Measurements from ENCODE around the gene YIPF3. TPM values are rescaled to one million over a fixed set of nuclear protein-coding genes. Genes with fewer than 3 reads are reported as not detected.
"Not testable (repeated sequence)": the region's sequence is repeated elsewhere in the genome, so short reads cannot be mapped to it uniquely, and the experiment has no call there.

Gene YIPF3
- total and polyA plus RNA-seq, 2 donors (not counting 1 experiment from before 2014, with no cell fraction given) = 64.3 to 92.6 TPM

- intact Hi-C loops (cut with micrococcal nuclease) = no loop called here
- ChIA-PET CTCF (no interaction called here), POLR2A (interaction anchor here (0.7 kb wide), 1 partner anchor 175 kb away, joined by 3 read pairs; no protein-coding TSS in a partner anchor)
- no peaks in the 10 kb centered on the region for H3K4me1 ChIP-seq (ENCODE audit: control insufficient read depth in 2 of 2, insufficient read depth in 2 of 2, low read length in 2 of 2)
- no peak overlapping the region for H2AFZ ChIP-seq (ENCODE audit: insufficient read depth, low read depth, low read length, poor library complexity, severe bottlenecking)
- ATAC-seq (ENCODE audit: low read depth) = no peak
- H3K9ac ChIP-seq (ENCODE audit: low read length) = no peak overlapping the region
- no peak overlapping the region for H3K27ac ChIP-seq (ENCODE audit: low read length in 2 of 2)
- no peak overlapping the region for H3K4me2 ChIP-seq (replicated peaks; ENCODE audit: low read depth, low read length, poor library complexity, severe bottlenecking)
- H3K27me3 ChIP-seq (replicated peaks in 1 of 4; ENCODE audit: control extremely low read depth in 1 of 4, control insufficient read depth in 3 of 4, insufficient read depth in 4 of 4, low read length in 3 of 4) = no peaks in the 10 kb centered on the region
- H4K20me1 ChIP-seq (ENCODE audit: control insufficient read depth, insufficient read depth, low read length, poor library complexity, severe bottlenecking) = no peaks in the 10 kb centered on the region
- DNase-seq = no peak
- no peak overlapping the region for H3K27ac Mint-ChIP-seq
- no peaks in the 10 kb centered on the region for H3K79me2 ChIP-seq (ENCODE audit: control insufficient read depth, insufficient read depth, low read length)
- H3K4me1 Mint-ChIP-seq = no peaks in the 10 kb centered on the region
- no peak overlapping the region for H3K4me3 ChIP-seq (ENCODE audit: control extremely low read depth in 1 of 5, extremely low read depth in 1 of 5, insufficient read depth in 1 of 5, low read depth in 2 of 5, low read length in 4 of 5)
- no peaks in the 10 kb centered on the region for H3K27me3 Mint-ChIP-seq
- H3K9me3 Mint-ChIP-seq (ENCODE audit: insufficient read depth) = no peaks in the 10 kb centered on the region
- no peak overlapping the region for H3K4me3 Mint-ChIP-seq
- TF ChIP-seq CTCF (IDR thresholded peaks at IDR 0.05) = no peak
- no peak for TF ChIP-seq EZH2 (IDR thresholded peaks at IDR 0.05; ENCODE audit: borderline replicate concordance, insufficient read depth, low read depth, low read length, poor library complexity, severe bottlenecking)
- no peaks in the 10 kb centered on the region for H3K9me3 ChIP-seq (ENCODE audit: control extremely low read depth in 1 of 3, control insufficient read depth in 2 of 3, insufficient read depth in 1 of 3, low read length in 2 of 3)
- peaks cover 27 to 60% of the 10 kb centered on the region in 2 experiments for H3K36me3 ChIP-seq (replicated peaks in 1 of 2; ENCODE audit: control extremely low read depth in 1 of 2, control insufficient read depth in 1 of 2, extremely low read depth in 1 of 2, insufficient read depth in 2 of 2, low read length in 1 of 2)
These were observed 42.6 kb upstream of the YIPF3 start for GRCh38 chr6:43559328-43559727.

- DNase-seq; H3K9ac ChIP-seq (ENCODE audit: low read length); H3K27me3 ChIP-seq (replicated peaks in 1 of 4; ENCODE audit: control extremely low read depth in 1 of 4, control insufficient read depth in 3 of 4, insufficient read depth in 4 of 4, low read length in 3 of 4); H3K27ac ChIP-seq (ENCODE audit: low read length in 2 of 2); POLR2A ChIA-PET; H2AFZ ChIP-seq (ENCODE audit: insufficient read depth, low read depth, low read length, poor library complexity, severe bottlenecking); H3K9me3 ChIP-seq (ENCODE audit: control extremely low read depth in 1 of 3, control insufficient read depth in 2 of 3, insufficient read depth in 1 of 3, low read length in 2 of 3); H3K9me3 Mint-ChIP-seq (ENCODE audit: insufficient read depth); CTCF ChIA-PET; H3K4me3 ChIP-seq (ENCODE audit: control extremely low read depth in 1 of 5, extremely low read depth in 1 of 5, insufficient read depth in 1 of 5, low read depth in 2 of 5, low read length in 4 of 5); H3K4me1 ChIP-seq (ENCODE audit: control insufficient read depth in 2 of 2, insufficient read depth in 2 of 2, low read length in 2 of 2); H3K79me2 ChIP-seq (ENCODE audit: control insufficient read depth, insufficient read depth, low read length); H3K4me2 ChIP-seq (replicated peaks; ENCODE audit: low read depth, low read length, poor library complexity, severe bottlenecking); ATAC-seq (ENCODE audit: low read depth); H3K4me3 Mint-ChIP-seq; H3K4me1 Mint-ChIP-seq; H4K20me1 ChIP-seq (ENCODE audit: control insufficient read depth, insufficient read depth, low read length, poor library complexity, severe bottlenecking); H3K27ac Mint-ChIP-seq; H3K27me3 Mint-ChIP-seq; intact Hi-C loops (cut with micrococcal nuclease): not testable (repeated sequence)
- WGBS (ENCODE audit: insufficient coverage) = no CpG with 5 or more reads among the region's 7 CpGs
- peaks cover 23 to 62% of the 10 kb centered on the region in 2 experiments for H3K36me3 ChIP-seq (replicated peaks in 1 of 2; ENCODE audit: control extremely low read depth in 1 of 2, control insufficient read depth in 1 of 2, extremely low read depth in 1 of 2, insufficient read depth in 2 of 2, low read length in 1 of 2)
These were observed 40.9 kb upstream of the YIPF3 start for GRCh38 chr6:43557620-43558019.

Data from B cell (primary cell).